GM10847 (cell line): ENCODE results near the gene QSOX2.

Experiments
- POLR2A ChIP-seq: IDR thresholded peaks from 2 replicates; pipeline ENCODE4 v1.6.1; 2011; ENCODE audit not compliant: insufficient read length; ENCODE audit errors: extremely low read depth

Gene QSOX2

DNA sequence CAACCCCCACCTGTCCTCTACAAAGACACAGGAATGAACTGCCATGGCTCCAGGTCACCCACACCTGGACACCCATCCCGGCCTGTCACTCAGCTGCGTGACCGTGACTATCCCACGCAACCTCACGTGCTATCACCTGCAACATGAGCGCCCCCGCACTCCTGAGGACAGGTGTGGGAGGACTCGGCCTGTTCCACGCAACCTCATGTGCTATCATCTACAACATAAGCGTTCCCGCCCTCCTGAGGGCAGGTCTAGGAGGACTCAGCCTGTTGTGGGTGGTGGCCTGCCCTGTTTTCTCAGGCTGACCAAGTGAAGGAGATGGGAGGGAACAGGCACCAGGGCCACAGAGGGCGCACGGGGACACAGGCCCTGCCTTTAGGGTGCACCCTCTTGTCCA, 4.1 kb downstream of the QSOX2 start:
- TF ChIP-seq POLR2A = no peak

GRCh38 chr9:136240941-136241340, 4.7 kb downstream of the QSOX2 start:
- TF ChIP-seq POLR2A = no peak

DNA sequence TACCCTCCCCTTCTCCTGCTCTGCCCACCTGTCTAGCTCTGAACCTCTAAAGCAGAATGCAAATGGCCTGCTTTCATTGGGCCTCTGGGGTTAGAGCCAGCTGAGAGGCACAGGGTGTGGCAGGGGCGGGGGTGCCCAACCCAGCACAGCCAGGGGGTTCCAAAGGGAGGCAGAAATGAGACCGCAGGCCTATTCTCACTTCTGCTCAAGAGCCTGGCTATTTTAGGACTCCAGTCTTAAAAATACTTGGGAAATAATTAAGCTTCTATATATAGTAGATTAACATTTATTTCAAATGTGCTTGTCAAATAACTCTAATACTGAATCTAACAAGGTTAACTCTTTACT, 5.7 kb downstream of the QSOX2 start:
- TF ChIP-seq POLR2A = no peak

- TF ChIP-seq POLR2A = no peak
Observed at GRCh38 chr9:136239135-136239982, 6.3 kb downstream of the QSOX2 start.

DNA sequence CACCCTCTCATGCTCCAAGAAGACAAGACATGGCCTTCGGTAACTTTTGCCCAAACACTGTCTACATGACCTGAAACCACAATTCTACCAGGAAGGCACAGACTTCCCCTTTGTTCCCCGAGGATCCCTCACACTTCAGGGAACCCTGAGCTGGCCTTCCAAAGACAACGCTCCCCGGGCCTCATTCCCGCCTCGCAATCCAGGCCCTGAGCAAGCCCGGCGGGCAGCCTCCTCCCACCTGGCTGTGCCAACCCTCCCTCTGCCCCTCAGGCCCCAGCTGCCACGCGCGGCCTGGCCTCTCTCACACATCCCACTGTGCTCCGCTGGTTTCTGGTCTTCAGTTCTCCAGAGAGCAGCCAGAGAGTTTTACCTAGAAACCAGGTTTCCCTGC, 7.3 kb downstream of the QSOX2 start:
- no peak for TF ChIP-seq POLR2A

DNA sequence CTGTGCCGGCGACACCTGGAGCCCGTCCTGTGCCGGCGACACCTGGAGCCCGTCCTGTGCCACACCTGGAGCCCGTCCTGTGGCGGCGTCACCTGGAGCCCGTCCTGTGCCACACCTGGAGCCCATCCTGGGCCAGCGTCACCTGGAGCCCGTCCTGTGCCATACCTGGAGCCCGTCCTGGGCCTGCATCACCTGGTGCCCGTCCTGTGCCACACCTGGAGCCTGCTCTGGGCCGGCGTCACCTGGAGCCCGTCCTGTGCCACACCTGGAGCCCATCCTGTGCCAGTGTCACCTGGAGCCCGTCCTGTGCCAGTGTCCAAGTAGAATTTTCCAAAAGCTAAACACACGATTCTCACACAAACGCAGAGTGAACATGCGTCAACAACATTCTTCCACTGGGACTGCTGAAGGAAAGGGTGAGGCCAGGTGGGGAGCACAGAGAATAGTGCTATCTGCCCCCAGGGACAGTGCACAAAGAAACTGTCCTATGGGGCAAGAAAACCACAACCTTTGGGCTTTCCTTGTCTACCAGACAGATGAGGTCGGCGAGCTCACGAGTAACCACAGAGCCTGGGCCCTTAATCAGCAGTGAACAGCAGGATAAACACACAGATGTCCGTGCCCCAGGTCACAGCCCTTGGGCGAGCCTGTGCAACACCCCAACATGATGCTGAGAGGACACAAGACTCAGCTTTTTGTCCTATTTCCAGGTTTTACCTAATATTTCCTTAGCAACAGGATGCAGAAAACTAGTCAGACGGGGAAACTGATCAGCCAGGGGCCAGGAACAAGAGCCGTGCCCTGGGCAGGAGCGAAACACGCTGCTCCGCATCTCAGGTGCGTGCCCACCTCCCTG, 7.9 kb downstream of the QSOX2 start:
- TF ChIP-seq POLR2A = no peak

GRCh38 chr9:136235709-136236455, 9.7 kb downstream of the QSOX2 start:
- no peak for TF ChIP-seq POLR2A

DNA sequence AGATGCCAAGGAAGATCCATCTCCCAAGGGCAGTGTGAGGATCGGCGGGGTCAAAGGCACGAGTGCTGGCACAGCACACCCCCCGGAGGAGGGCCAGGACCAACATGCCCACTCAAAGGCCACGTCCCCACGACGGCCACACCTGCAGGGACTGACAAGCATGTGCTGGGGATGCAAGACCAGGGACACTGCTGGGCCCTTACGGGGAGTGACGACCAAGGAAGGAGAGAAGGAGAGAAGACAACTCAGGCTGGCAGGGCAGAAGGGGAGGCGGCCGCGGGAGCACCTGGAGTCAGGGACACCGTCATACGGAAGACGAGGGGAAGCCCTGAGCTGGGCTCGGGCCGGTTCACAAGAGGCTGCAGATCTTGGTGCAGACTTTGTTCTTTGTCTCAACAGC, 10.4 kb downstream of the QSOX2 start:
- TF ChIP-seq POLR2A = no peak

GRCh38 chr9:136234597-136234996, 11.0 kb downstream of the QSOX2 start:
- TF ChIP-seq POLR2A = no peak

DNA sequence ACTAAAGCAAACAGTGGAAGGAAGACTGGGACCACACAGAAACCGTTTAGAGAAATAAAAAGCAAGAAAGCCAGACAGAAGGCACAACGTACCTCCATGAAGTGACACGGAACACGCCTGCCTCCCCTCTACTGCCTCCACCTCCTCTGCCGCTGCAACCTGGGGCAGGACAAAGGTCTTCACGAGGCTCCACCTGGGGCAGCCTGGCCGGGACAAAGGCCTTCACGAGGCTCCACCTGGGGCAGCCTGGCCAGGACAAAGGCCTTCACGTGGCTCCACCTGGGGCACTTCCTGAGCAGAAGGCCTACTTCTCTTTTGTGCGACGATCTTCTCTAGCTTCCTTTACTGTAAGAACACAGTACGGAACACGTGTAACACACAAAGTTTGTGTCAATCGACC, 11.7 kb downstream of the QSOX2 start:
- no peak for TF ChIP-seq POLR2A

GRCh38 chr9:136233411-136233810, 12.2 kb downstream of the QSOX2 start:
- TF ChIP-seq POLR2A = no peak

DNA sequence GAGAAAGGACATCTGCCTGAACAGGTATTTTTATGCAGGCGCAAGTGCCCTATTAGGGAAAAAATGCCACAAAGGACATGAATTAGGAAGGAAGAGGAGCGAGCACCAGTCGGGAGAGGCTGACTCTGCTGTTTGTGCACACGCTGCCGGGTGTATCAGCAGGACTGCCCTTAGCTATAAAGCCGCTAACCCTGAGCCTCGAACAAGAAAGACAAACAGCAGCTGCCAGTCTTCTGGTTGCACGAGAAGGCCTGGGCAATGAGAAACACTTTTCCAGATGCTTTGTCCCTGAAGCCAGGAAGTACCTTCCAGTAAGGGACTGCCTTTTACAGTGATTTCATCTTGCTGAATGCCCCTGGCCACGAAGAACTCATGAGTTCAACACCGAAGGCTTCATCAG, 12.6 kb downstream of the QSOX2 start:
- TF ChIP-seq POLR2A = no peak

- no peak for TF ChIP-seq POLR2A
Observed at GRCh38 chr9:136231478-136232297, 13.9 kb downstream of the QSOX2 start.

DNA sequence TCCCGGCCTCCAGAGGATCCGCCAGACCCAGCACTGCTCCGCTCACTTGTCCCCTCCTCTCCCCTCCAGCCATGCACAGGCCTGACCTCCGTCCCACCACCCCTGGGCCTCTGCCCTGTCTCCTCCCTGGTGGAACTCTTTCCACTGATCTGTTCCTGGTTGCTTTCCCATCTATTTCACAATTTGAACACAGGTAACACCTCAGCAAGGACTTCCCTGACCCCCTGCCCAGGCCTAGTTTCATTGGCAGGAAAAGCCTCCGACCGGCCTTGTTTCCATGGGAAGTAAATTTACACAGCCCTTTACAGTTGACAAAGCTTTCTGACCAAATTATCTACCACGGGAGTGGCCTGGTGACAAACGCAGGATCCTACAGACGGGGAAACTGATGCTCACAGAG, 14.8 kb downstream of the QSOX2 start:
- TF ChIP-seq POLR2A = no peak

GRCh38 chr9:136230365-136230764, 15.2 kb downstream of the QSOX2 start:
- no peak for TF ChIP-seq POLR2A
